ENCODE data around the gene MIPOL1. TPM values are rescaled to one million over a fixed set of nuclear protein-coding genes. Genes with fewer than 3 reads are reported as not detected.
"Not testable (repeated sequence)": the region's sequence is repeated elsewhere in the genome, so short reads cannot be mapped to it uniquely, and the experiment has no call there.

MIPOL1 gene
- total and polyA plus RNA-seq, 8 donors: 10.4 to 16.0 (median 12.4) TPM

DNA sequence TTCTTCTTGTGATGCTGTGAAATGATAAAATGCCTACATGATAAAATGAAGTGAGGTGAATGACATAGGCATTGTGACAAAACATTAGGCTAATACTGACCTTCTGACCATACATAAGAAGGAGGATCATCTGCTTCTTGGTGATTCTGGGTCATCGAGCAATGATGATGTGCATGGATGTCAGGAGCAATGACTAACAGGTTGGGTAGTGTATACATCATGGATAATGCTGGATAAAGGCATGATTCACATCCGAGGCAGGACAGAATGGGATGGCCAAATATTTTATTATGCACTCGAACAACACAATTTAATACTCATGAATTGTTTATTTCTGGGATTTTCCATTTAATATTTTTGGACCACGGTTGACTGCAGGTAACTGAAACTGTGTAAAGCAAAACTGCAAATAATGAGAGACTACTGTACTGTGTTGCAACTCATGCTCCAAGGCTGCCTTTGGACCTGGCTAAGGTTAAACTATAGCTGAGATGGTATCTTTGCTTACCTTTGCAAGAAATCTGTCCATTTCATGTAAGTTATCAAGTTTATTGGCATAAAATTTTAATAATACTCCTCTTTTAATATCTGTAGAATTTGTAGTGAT lies 17.7 kb upstream of the MIPOL1 start:
- ATAC-seq (no peak), DNase-seq (no peak)
- intact Hi-C loops (cut with DNase I): no loop called here
- no peaks in the 10 kb centered on the region for H3K4me1 ChIP-seq
- no peaks in the 10 kb centered on the region for H3K36me3 ChIP-seq
- no peaks in the 10 kb centered on the region for H3K27me3 ChIP-seq
- no peaks in the 10 kb centered on the region for H3K9me3 ChIP-seq
- H3K4me3 ChIP-seq: no peak overlapping the region
- TF ChIP-seq, protein P1, sequence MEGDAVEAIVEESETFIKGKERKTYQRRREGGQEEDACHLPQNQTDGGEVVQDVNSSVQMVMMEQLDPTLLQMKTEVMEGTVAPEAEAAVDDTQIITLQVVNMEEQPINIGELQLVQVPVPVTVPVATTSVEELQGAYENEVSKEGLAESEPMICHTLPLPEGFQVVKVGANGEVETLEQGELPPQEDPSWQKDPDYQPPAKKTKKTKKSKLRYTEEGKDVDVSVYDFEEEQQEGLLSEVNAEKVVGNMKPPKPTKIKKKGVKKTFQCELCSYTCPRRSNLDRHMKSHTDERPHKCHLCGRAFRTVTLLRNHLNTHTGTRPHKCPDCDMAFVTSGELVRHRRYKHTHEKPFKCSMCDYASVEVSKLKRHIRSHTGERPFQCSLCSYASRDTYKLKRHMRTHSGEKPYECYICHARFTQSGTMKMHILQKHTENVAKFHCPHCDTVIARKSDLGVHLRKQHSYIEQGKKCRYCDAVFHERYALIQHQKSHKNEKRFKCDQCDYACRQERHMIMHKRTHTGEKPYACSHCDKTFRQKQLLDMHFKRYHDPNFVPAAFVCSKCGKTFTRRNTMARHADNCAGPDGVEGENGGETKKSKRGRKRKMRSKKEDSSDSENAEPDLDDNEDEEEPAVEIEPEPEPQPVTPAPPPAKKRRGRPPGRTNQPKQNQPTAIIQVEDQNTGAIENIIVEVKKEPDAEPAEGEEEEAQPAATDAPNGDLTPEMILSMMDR (IDR thresholded peaks at IDR 0.05): no peak
- no peak overlapping the region for H3K27ac ChIP-seq

- H3K9me3 ChIP-seq; ATAC-seq; H3K4me3 ChIP-seq; H3K27me3 ChIP-seq; DNase-seq; H3K4me1 ChIP-seq; intact Hi-C loops (cut with DNase I); H3K36me3 ChIP-seq; H3K27ac ChIP-seq: not testable (repeated sequence)
These were observed 16.9 kb upstream of the MIPOL1 start for GRCh38 chr14:37180886-37181285.

DNA sequence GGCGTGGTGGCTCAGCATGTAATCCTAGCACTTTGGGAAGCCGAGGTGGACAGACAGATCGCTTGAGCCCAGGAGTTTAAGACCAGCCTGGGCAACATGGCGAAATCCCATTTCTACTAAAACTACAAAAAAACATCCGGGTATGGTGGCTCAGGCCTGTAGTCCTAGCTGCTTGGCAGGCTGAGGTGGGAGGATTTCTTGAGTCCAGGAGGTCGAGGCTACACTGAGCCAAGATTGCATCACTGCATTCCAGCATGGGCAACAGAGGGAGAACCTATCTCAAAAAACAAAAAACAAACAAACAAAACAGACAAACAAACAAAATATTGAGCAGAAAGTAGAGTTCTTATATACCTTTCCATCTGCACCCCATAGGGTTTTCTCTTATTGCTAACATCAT lies 16.3 kb upstream of the MIPOL1 start:
- no peak for ATAC-seq
- H3K9me3 ChIP-seq: no peaks in the 10 kb centered on the region
- TF ChIP-seq, protein P1 (IDR thresholded peaks at IDR 0.05): no peak
- no peak overlapping the region for H3K4me3 ChIP-seq
- intact Hi-C loops (cut with DNase I): no loop called here
- H3K4me1 ChIP-seq: no peaks in the 10 kb centered on the region
- no peak for DNase-seq
- no peaks in the 10 kb centered on the region for H3K36me3 ChIP-seq
- H3K27ac ChIP-seq: no peak overlapping the region
- no peaks in the 10 kb centered on the region for H3K27me3 ChIP-seq

- H3K27ac ChIP-seq; ATAC-seq; H3K4me1 ChIP-seq; DNase-seq; H3K9me3 ChIP-seq; H3K36me3 ChIP-seq; intact Hi-C loops (cut with DNase I); H3K4me3 ChIP-seq; H3K27me3 ChIP-seq: not testable (repeated sequence)
These were observed 13.2 kb upstream of the MIPOL1 start for GRCh38 chr14:37184520-37184919.

DNA sequence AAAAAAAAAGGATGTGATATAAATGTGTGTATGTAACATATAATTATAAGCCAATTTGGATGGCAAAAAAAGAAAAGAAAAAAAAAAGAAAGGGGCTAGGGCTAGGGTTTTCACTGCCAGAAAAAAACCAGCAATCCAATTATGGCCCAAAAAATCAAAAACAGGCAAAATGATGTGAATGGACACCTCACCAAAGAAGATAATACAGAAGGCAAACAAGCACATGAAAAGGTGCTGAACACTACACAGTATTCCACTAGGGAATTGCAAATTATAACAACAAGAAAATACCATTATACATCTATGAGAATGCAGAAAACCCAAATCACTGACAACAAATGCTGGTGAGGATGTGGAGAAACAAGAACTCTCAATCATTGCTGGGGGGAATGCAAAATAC lies 12.1 kb upstream of the MIPOL1 start:
- DNase-seq (no peak), ATAC-seq (no peak)
- TF ChIP-seq, protein P1 (IDR thresholded peaks at IDR 0.05): no peak
- Histone ChIP-seq H3K9me3 (no peaks in the 10 kb centered on the region), H3K27ac (no peak overlapping the region), H3K4me3 (no peak overlapping the region), H3K27me3 (no peaks in the 10 kb centered on the region), H3K4me1 (no peaks in the 10 kb centered on the region), H3K36me3 (no peaks in the 10 kb centered on the region)
- intact Hi-C loops (cut with DNase I): no loop called here

- Histone ChIP-seq H3K9me3 (no peaks in the 10 kb centered on the region), H3K4me1 (no peaks in the 10 kb centered on the region), H3K4me3 (no peak overlapping the region), H3K36me3 (no peaks in the 10 kb centered on the region), H3K27me3 (no peaks in the 10 kb centered on the region), H3K27ac (no peak overlapping the region)
- DNase-seq: no peak
- no peak for ATAC-seq
- TF ChIP-seq, protein P1 (IDR thresholded peaks at IDR 0.05): no peak
- intact Hi-C loops (cut with DNase I): no loop called here
These were observed 10.9 kb upstream of the MIPOL1 start for GRCh38 chr14:37186865-37187264.
